Urinary bladder (tissue), 2 donors: ENCODE measurements around the gene SPANXN5. TPM values are rescaled to one million over a fixed set of nuclear protein-coding genes. Genes with fewer than 3 reads are reported as not detected.

Source experiments
- polyA plus RNA-seq: library from polyadenylated mRNA; stranded (reverse); fragments of 200-250 nt; gene quantifications from one replicate; pipeline ENCODE4 v1.2.3, GENCODE V29; 2013
- small RNA-seq: library from RNA; depleted of rRNA; stranded (forward); fragments of <200 nt; gene quantifications from one replicate; pipeline ENCODE3, GENCODE V24; 2014
- total RNA-seq: library from RNA; depleted of rRNA; stranded (reverse); fragments of >200 nt; gene quantifications from one replicate; pipeline ENCODE4 v1.2.3, GENCODE V29; 2014
- donor health status: healthy.

Gene SPANXN5
- total and polyA plus RNA-seq, 2 donors: not detected

Small RNAs within 50 kb of the gene (small RNA-seq; reads per million reads assigned to genes)
- gene AC244505.6: not detected
- not detected for gene AC244505.7

Other genes with a start within 250 kb of the SPANXN5 start
- gene SSX7, start 142.5 kb downstream of the SPANXN5 start, total RNA-seq: not detected
- not detected for gene SSX7, start 142.5 kb downstream of the SPANXN5 start, polyA plus RNA-seq
- gene SSX2, start 90.2 kb downstream of the SPANXN5 start, total RNA-seq: not detected
- gene SSX2, start 90.2 kb downstream of the SPANXN5 start, polyA plus RNA-seq: not detected
- not detected for gene SSX2B, start 46.2 kb downstream of the SPANXN5 start, total RNA-seq
- gene SSX2B, start 46.2 kb downstream of the SPANXN5 start, polyA plus RNA-seq: not detected
- gene XAGE5, start 13.9 kb upstream of the SPANXN5 start, total RNA-seq: not detected
- not detected for gene XAGE5, start 13.9 kb upstream of the SPANXN5 start, polyA plus RNA-seq
- gene XAGE3, start 70.7 kb upstream of the SPANXN5 start, total RNA-seq: not detected
- gene XAGE3, start 70.7 kb upstream of the SPANXN5 start, polyA plus RNA-seq: not detected
- 13.5 TPM for gene FAM156B, start 99.9 kb upstream of the SPANXN5 start, total RNA-seq
- 22.5 TPM for gene FAM156B, start 99.9 kb upstream of the SPANXN5 start, polyA plus RNA-seq
- 19.7 TPM for gene FAM156A, start 161.1 kb upstream of the SPANXN5 start, total RNA-seq
- gene FAM156A, start 161.1 kb upstream of the SPANXN5 start, polyA plus RNA-seq: 22.5 TPM